Testis (tissue), 3 donors: Measurements from ENCODE around the gene MOCS2. TPM values are rescaled to one million over a fixed set of nuclear protein-coding genes. Genes with fewer than 3 reads are reported as not detected.
"Not testable (repeated sequence)": the region's sequence is repeated elsewhere in the genome, so short reads cannot be mapped to it uniquely, and the experiment has no call there.

Experiments
- DNase-seq: peaks from one replicate; pipeline ENCODE4 v3.0.0-alpha.2; 2019
- H3K27ac ChIP-seq, 2 donors: fragments of 200-600 bp; sonication (generic); one replicate each; pipeline ENCODE4 v1.5.1; 2019
- H3K27me3 ChIP-seq: fragments of 200-600 bp; sonication (generic); one replicate; pipeline ENCODE4 v1.5.1; 2019
- H3K36me3 ChIP-seq: fragments of 200-600 bp; sonication (generic); one replicate; pipeline ENCODE4 v1.5.1; 2017; ENCODE audit warnings: low read depth; ENCODE audit errors: missing control alignments
- H3K4me1 ChIP-seq: fragments of 200-600 bp; sonication (generic); one replicate; pipeline ENCODE4 v1.5.1; 2019
- H3K4me3 ChIP-seq, 2 donors: fragments of 200-600 bp; sonication (generic); one replicate each; pipeline ENCODE4 v1.5.1; 2017 to 2019
- H3K9me3 ChIP-seq: fragments of 200-600 bp; sonication (generic); one replicate; pipeline ENCODE4 v1.5.1; 2017
- CTCF ChIP-seq, 3 experiments: fragments of 450-650 bp in 2 of 3; fragments of 200-600 bp in 1 of 3; sonication (generic) in 1 of 3; IDR thresholded peaks; one replicate each; pipeline ENCODE4 v1.5.1; 2016 to 2019; ENCODE audit warnings: antibody characterized with exemption in 3 of 3, mild to moderate bottlenecking in 2 of 3, moderate library complexity in 1 of 3
- POLR2A ChIP-seq: fragments of 450-650 bp; IDR thresholded peaks from one replicate; pipeline ENCODE4 v1.6.1; 2017; ENCODE audit warnings: antibody characterized with exemption, mild to moderate bottlenecking, moderate library complexity
- WGBS, 2 donors: methylation state at CpG; one replicate each; pipeline ENCODE4 v1.1.5; 2018; 5-methylcytosine and 5-hydroxymethylcytosine counted together
- intact Hi-C: fragments of 100-400 bp; cut with DNase I; formaldehyde crosslinking; loops from one replicate; pipeline ENCODE4 v1.15.1; 2023; ENCODE audit warnings: low total_unique reads
- polyA plus RNA-seq: library from polyadenylated mRNA; stranded (reverse); fragments of 350-450 nt; fragmentation: Illumina TruSeq; extraction: RNeasy Lipid Tissue Mini Kit (QIAGEN cat#74804); gene quantifications from one replicate; pipeline ENCODE4 v1.2.3, GENCODE V29; 2014; ENCODE audit warnings: low read depth, low replicate concordance; ENCODE audit not compliant: insufficient read depth
- total RNA-seq, 2 donors: library from RNA; depleted of rRNA; stranded (reverse); fragments of >200 nt; gene quantifications; one replicate each; pipeline ENCODE4 v1.2.3, GENCODE V29; 2016

MOCS2 gene
- total and polyA plus RNA-seq, 3 donors from 2014 or later = 39.6 to 46.1 (median 45.6) TPM

GRCh38 chr5:53118879-53119278, 9.3 kb upstream of the MOCS2 start:
- Histone ChIP-seq H3K4me3 (no peak overlapping the region), H3K27ac (no peak overlapping the region), H3K27me3 (no peaks in the 10 kb centered on the region), H3K36me3 (no peaks in the 10 kb centered on the region), H3K4me1 (no peaks in the 10 kb centered on the region), H3K9me3 (no peaks in the 10 kb centered on the region)
- TF ChIP-seq CTCF (IDR thresholded peaks at IDR 0.05) = no peak
- no peak for TF ChIP-seq POLR2A
- intact Hi-C loops = no loop called here
- 69 to 89% methylated on average over 5 of the region's 5 CpGs for WGBS, 2 donors
- no peak for DNase-seq

- Histone ChIP-seq H3K9me3 (no peaks in the 10 kb centered on the region), H3K27ac (no peak overlapping the region), H3K36me3 (no peaks in the 10 kb centered on the region), H3K4me3 (no peak overlapping the region), H3K4me1 (no peaks in the 10 kb centered on the region), H3K27me3 (no peaks in the 10 kb centered on the region)
- WGBS, 2 donors = 77 to 92% methylated on average over 1 of the region's 1 CpG
- intact Hi-C loops = no loop called here
- TF ChIP-seq CTCF (IDR thresholded peaks at IDR 0.05) = no peak
- no peak for TF ChIP-seq POLR2A
- DNase-seq = no peak
These were observed 7.0 kb upstream of the MOCS2 start for GRCh38 chr5:53116597-53116996.

GRCh38 chr5:53114988-53115387, 5.4 kb upstream of the MOCS2 start:
- no peak overlapping the region for H3K4me3 ChIP-seq
- no peaks in the 10 kb centered on the region for H3K27me3 ChIP-seq
- H3K27ac ChIP-seq = no peak overlapping the region
- no peak for TF ChIP-seq POLR2A
- TF ChIP-seq CTCF (IDR thresholded peaks at IDR 0.05) = peak in 1 of 3 experiments; percentile 7
- no peaks in the 10 kb centered on the region for H3K4me1 ChIP-seq
- H3K36me3 ChIP-seq = no peaks in the 10 kb centered on the region
- DNase-seq = no peak
- no peaks in the 10 kb centered on the region for H3K9me3 ChIP-seq
- intact Hi-C loops = no loop called here

GRCh38 chr5:53113947-53114346, 4.4 kb upstream of the MOCS2 start:
- H3K9me3 ChIP-seq = no peaks in the 10 kb centered on the region
- 80 to 85% methylated on average over 6 to 9 of the region's 9 CpGs for WGBS, 2 donors
- H3K27me3 ChIP-seq = no peaks in the 10 kb centered on the region
- no peak overlapping the region for H3K4me3 ChIP-seq
- H3K27ac ChIP-seq = no peak overlapping the region
- intact Hi-C loops = no loop called here
- no peak for DNase-seq
- H3K36me3 ChIP-seq = no peaks in the 10 kb centered on the region
- peaks cover 1% of the 10 kb centered on the region for H3K4me1 ChIP-seq
- TF ChIP-seq CTCF (IDR thresholded peaks at IDR 0.05) = no peak
- no peak for TF ChIP-seq POLR2A

GRCh38 chr5:53112909-53113308, 3.4 kb upstream of the MOCS2 start:
- Histone ChIP-seq H3K4me3 (no peak overlapping the region), H3K4me1 (peaks cover 7% of the 10 kb centered on the region), H3K27ac (no peak overlapping the region), H3K27me3 (no peaks in the 10 kb centered on the region), H3K36me3 (no peaks in the 10 kb centered on the region), H3K9me3 (no peaks in the 10 kb centered on the region)
- intact Hi-C loops = no loop called here
- no peak for DNase-seq
- TF ChIP-seq POLR2A = no peak
- no peak for TF ChIP-seq CTCF (IDR thresholded peaks at IDR 0.05)
- WGBS, 2 donors = 82 to 85% methylated on average over 3 of the region's 3 CpGs

- DNase-seq, intact Hi-C loops, H3K36me3 ChIP-seq, H3K9me3 ChIP-seq, H3K27ac ChIP-seq, H3K4me1 ChIP-seq, H3K27me3 ChIP-seq, H3K4me3 ChIP-seq: not testable (repeated sequence)
- 75 to 84% methylated on average over 6 of the region's 6 CpGs for WGBS, 2 donors
These were observed 2.8 kb upstream of the MOCS2 start for GRCh38 chr5:53112307-53112706.
